ENCODE measurements around the gene NUDCD2.

NUDCD2 gene

DNA sequence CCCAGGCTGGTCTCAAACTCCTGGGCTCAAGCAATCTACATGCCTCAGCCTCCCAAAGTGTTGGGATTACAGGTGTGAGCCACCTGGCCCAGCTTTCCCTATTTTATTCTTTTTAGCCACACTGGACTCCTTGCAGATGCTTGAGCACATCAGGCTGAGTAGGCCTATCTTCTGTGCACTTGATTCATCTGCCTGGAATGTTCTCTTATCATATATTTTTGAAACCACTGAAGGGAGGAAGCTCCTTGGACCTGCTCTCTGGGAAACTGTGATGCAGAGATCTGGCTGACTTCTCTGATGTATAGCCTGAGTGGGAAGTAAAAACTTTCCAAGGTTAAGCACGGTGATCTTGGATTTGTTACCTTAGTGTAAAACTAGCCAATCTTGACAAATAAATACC, 39.0 kb upstream of the NUDCD2 start:
- Histone ChIP-seq H3K36me3 (ENCODE audit: insufficient read depth, low read length) (no peaks in the 10 kb centered on the region), H3K4me3 (ENCODE audit: low read depth in 1 of 2, low read length in 2 of 2) (no peak overlapping the region), H3K9ac (ENCODE audit: low read length) (no peak overlapping the region), H3K9me3 (ENCODE audit: low read length) (no peaks in the 10 kb centered on the region), H3K27ac (ENCODE audit: low read depth, low read length) (no peak overlapping the region), H3K4me1 (ENCODE audit: insufficient read depth, low read length) (peaks cover 9% of the 10 kb centered on the region), H3K27me3 (ENCODE audit: control insufficient read depth in 1 of 2, insufficient read depth in 2 of 2, low read length in 2 of 2) (no peaks in the 10 kb centered on the region)

DNA sequence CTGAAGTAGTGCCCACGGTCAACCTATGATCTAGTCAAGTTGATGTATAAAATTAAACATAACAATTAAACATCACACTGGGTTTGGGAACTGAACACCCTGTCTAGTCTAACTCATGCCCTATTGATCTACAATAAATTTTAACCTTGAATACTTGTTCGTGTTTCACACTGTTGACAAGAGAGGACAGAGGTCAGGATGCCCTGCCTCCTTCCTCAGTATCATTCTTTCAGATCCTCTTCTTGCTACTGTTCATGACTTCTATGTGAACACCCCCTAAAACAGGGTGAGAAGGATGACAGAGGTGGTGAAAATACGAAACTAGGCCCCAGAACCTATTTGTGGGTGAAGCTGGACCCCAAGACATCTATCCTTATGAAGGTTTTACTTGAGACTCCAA, 37.4 kb upstream of the NUDCD2 start:
- no peaks in the 10 kb centered on the region for H3K36me3 ChIP-seq (ENCODE audit: insufficient read depth, low read length)
- no peaks in the 10 kb centered on the region for H3K9me3 ChIP-seq (ENCODE audit: low read length)
- H3K27ac ChIP-seq (ENCODE audit: low read depth, low read length) = no peak overlapping the region
- H3K27me3 ChIP-seq (ENCODE audit: control insufficient read depth in 1 of 2, insufficient read depth in 2 of 2, low read length in 2 of 2) = no peaks in the 10 kb centered on the region
- no peak overlapping the region for H3K4me3 ChIP-seq (ENCODE audit: low read depth in 1 of 2, low read length in 2 of 2)
- H3K9ac ChIP-seq (ENCODE audit: low read length) = no peak overlapping the region
- peaks cover 2% of the 10 kb centered on the region for H3K4me1 ChIP-seq (ENCODE audit: insufficient read depth, low read length)

DNA sequence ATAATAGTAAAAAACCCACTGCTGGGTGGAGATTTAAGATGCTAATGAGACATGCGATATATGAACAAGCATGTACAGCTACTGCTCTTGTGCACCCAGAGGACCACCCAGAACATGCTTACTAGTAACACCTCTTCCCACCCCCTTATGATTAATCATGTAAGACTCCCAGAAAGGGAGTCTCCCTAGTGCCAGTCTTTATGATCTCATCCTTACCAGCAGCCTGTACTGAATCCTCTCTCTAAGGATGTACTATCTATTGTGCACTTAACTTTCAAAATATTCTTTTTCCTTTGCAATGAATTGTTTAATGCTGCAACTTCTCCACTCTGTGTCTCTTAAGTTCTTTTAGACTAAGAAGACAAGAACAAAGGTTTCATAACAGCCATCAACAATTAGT, 36.4 kb upstream of the NUDCD2 start:
- no peaks in the 10 kb centered on the region for H3K4me1 ChIP-seq (ENCODE audit: insufficient read depth, low read length)
- H3K9ac ChIP-seq (ENCODE audit: low read length) = no peak overlapping the region
- no peaks in the 10 kb centered on the region for H3K27me3 ChIP-seq (ENCODE audit: control insufficient read depth in 1 of 2, insufficient read depth in 2 of 2, low read length in 2 of 2)
- no peaks in the 10 kb centered on the region for H3K36me3 ChIP-seq (ENCODE audit: insufficient read depth, low read length)
- H3K4me3 ChIP-seq (ENCODE audit: low read depth in 1 of 2, low read length in 2 of 2) = no peak overlapping the region
- H3K27ac ChIP-seq (ENCODE audit: low read depth, low read length) = no peak overlapping the region
- H3K9me3 ChIP-seq (ENCODE audit: low read length) = no peaks in the 10 kb centered on the region

GRCh38 chr5:163489745-163490075, 29.8 kb upstream of the NUDCD2 start:
- no peaks in the 10 kb centered on the region for H3K9me3 ChIP-seq (ENCODE audit: low read length)
- no peak overlapping the region for H3K9ac ChIP-seq (ENCODE audit: low read length)
- H3K27ac ChIP-seq (ENCODE audit: low read depth, low read length) = no peak overlapping the region
- no peaks in the 10 kb centered on the region for H3K27me3 ChIP-seq (ENCODE audit: control insufficient read depth in 1 of 2, insufficient read depth in 2 of 2, low read length in 2 of 2)
- H3K4me1 ChIP-seq (ENCODE audit: insufficient read depth, low read length) = no peaks in the 10 kb centered on the region
- H3K36me3 ChIP-seq (ENCODE audit: insufficient read depth, low read length) = no peaks in the 10 kb centered on the region
- H3K4me3 ChIP-seq (ENCODE audit: low read depth in 1 of 2, low read length in 2 of 2) = no peak overlapping the region

- Histone ChIP-seq H3K4me3 (ENCODE audit: low read depth in 1 of 2, low read length in 2 of 2) (no peak overlapping the region), H3K36me3 (ENCODE audit: insufficient read depth, low read length) (no peaks in the 10 kb centered on the region), H3K9ac (ENCODE audit: low read length) (no peak overlapping the region), H3K9me3 (ENCODE audit: low read length) (no peaks in the 10 kb centered on the region), H3K27ac (ENCODE audit: low read depth, low read length) (no peak overlapping the region), H3K27me3 (ENCODE audit: control insufficient read depth in 1 of 2, insufficient read depth in 2 of 2, low read length in 2 of 2) (no peaks in the 10 kb centered on the region), H3K4me1 (ENCODE audit: insufficient read depth, low read length) (no peaks in the 10 kb centered on the region)
Measured at GRCh38 chr5:163489055-163489744, 29.3 kb upstream of the NUDCD2 start.

GRCh38 chr5:163478982-163479271, 19.0 kb upstream of the NUDCD2 start:
- Histone ChIP-seq H3K9ac (ENCODE audit: low read length) (no peak overlapping the region), H3K27me3 (ENCODE audit: control insufficient read depth in 1 of 2, insufficient read depth in 2 of 2, low read length in 2 of 2) (no peaks in the 10 kb centered on the region), H3K9me3 (ENCODE audit: low read length) (no peaks in the 10 kb centered on the region), H3K27ac (ENCODE audit: low read depth, low read length) (no peak overlapping the region), H3K4me1 (ENCODE audit: insufficient read depth, low read length) (no peaks in the 10 kb centered on the region), H3K4me3 (ENCODE audit: low read depth in 1 of 2, low read length in 2 of 2) (no peak overlapping the region), H3K36me3 (ENCODE audit: insufficient read depth, low read length) (no peaks in the 10 kb centered on the region)

DNA sequence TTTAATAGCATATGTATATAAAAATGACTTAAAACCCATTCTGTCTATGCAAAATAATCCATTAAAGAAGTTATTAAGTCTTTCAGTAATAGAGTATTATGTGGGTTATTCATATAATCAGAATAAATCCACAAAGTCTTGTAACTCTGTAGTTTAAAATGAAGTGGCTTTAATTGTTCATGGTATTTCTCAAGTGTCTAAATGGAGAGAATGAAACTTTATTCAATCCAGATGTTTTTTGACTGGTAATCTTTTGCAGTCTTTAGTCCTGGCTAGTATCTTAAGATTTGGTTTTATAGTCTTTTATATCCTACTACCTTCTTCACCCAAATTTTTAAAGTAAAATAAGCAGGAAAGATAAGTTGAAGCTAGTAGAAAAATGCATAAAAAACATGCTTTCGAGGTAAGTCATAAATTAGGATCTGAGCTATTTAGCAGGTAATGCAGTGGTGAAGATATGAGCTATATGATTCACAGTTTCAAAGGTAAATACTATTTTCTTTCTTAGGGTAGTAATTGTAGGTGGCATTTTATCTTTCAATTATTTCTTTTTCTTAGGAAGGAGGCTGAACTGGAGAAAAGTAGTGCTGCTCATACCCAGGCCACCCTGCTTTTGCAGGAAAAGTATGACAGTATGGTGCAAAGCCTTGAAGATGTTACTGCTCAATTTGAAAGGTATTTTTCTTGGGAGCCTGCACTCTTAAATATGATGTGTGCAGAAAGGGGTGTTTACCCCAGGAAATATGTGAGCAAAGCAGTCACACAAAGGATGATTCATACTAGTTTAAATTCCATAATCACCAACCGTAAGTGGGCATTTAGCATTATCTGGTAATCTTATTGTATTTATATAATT, 18.5 kb upstream of the NUDCD2 start:
- Histone ChIP-seq H3K9ac (ENCODE audit: low read length) (no peak overlapping the region), H3K36me3 (ENCODE audit: insufficient read depth, low read length) (no peaks in the 10 kb centered on the region), H3K9me3 (ENCODE audit: low read length) (no peaks in the 10 kb centered on the region), H3K4me1 (ENCODE audit: insufficient read depth, low read length) (no peaks in the 10 kb centered on the region), H3K4me3 (ENCODE audit: low read depth in 1 of 2, low read length in 2 of 2) (no peak overlapping the region), H3K27ac (ENCODE audit: low read depth, low read length) (no peak overlapping the region), H3K27me3 (ENCODE audit: control insufficient read depth in 1 of 2, insufficient read depth in 2 of 2, low read length in 2 of 2) (no peaks in the 10 kb centered on the region)

- no peak overlapping the region for H3K4me3 ChIP-seq (ENCODE audit: low read depth in 1 of 2, low read length in 2 of 2)
- no peaks in the 10 kb centered on the region for H3K27me3 ChIP-seq (ENCODE audit: control insufficient read depth in 1 of 2, insufficient read depth in 2 of 2, low read length in 2 of 2)
- no peak overlapping the region for H3K27ac ChIP-seq (ENCODE audit: low read depth, low read length)
- H3K4me1 ChIP-seq (ENCODE audit: insufficient read depth, low read length) = no peaks in the 10 kb centered on the region
- H3K9ac ChIP-seq (ENCODE audit: low read length) = no peak overlapping the region
- no peaks in the 10 kb centered on the region for H3K9me3 ChIP-seq (ENCODE audit: low read length)
- H3K36me3 ChIP-seq (ENCODE audit: insufficient read depth, low read length) = no peaks in the 10 kb centered on the region
Measured at GRCh38 chr5:163475411-163475810, 15.5 kb upstream of the NUDCD2 start.

- H3K36me3 ChIP-seq (ENCODE audit: insufficient read depth, low read length) = no peaks in the 10 kb centered on the region
- no peaks in the 10 kb centered on the region for H3K4me1 ChIP-seq (ENCODE audit: insufficient read depth, low read length)
- H3K27ac ChIP-seq (ENCODE audit: low read depth, low read length) = no peak overlapping the region
- H3K4me3 ChIP-seq (ENCODE audit: low read depth in 1 of 2, low read length in 2 of 2) = no peak overlapping the region
- H3K27me3 ChIP-seq (ENCODE audit: control insufficient read depth in 1 of 2, insufficient read depth in 2 of 2, low read length in 2 of 2) = no peaks in the 10 kb centered on the region
- no peaks in the 10 kb centered on the region for H3K9me3 ChIP-seq (ENCODE audit: low read length)
- H3K9ac ChIP-seq (ENCODE audit: low read length) = no peak overlapping the region
Measured at GRCh38 chr5:163473635-163474243, 13.8 kb upstream of the NUDCD2 start.

GRCh38 chr5:163467682-163468081, 7.8 kb upstream of the NUDCD2 start:
- no peak overlapping the region for H3K9ac ChIP-seq (ENCODE audit: low read length)

DNA sequence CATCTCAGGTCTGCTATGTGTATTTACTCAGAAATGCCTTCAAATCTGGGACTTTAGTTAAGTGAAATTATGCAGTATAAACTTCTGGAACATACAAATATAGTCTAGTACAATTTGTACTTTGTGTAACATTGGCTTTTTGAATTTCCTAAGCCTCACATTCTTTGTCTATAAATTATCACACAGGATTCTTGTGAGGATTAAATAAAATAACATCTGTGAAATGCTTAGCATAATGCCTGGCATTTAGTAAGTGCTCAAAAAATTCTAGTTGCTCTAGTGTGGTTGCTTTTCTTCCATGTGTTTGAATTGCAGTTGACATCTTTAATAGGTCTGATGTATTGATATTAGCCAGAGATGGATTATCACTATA, 3.1 kb upstream of the NUDCD2 start:
- Histone ChIP-seq H3K27me3 (ENCODE audit: control insufficient read depth in 1 of 2, insufficient read depth in 2 of 2, low read length in 2 of 2) (no peaks in the 10 kb centered on the region), H3K4me1 (ENCODE audit: insufficient read depth, low read length) (peaks cover 20% of the 10 kb centered on the region), H3K4me3 (ENCODE audit: low read depth in 1 of 2, low read length in 2 of 2) (no peak overlapping the region), H3K27ac (ENCODE audit: low read depth, low read length) (no peak overlapping the region), H3K9ac (ENCODE audit: low read length) (no peak overlapping the region), H3K36me3 (ENCODE audit: insufficient read depth, low read length) (no peaks in the 10 kb centered on the region), H3K9me3 (ENCODE audit: low read length) (no peaks in the 10 kb centered on the region)

More at GRCh38 chr5:163467682-163468081, 7.8 kb upstream of the NUDCD2 start:
- Histone ChIP-seq H3K4me1 (ENCODE audit: insufficient read depth, low read length) (no peaks in the 10 kb centered on the region), H3K36me3 (ENCODE audit: insufficient read depth, low read length) (no peaks in the 10 kb centered on the region), H3K27me3 (ENCODE audit: control insufficient read depth in 1 of 2, insufficient read depth in 2 of 2, low read length in 2 of 2) (no peaks in the 10 kb centered on the region), H3K9me3 (ENCODE audit: low read length) (no peaks in the 10 kb centered on the region), H3K4me3 (ENCODE audit: low read depth in 1 of 2, low read length in 2 of 2) (no peak overlapping the region), H3K27ac (ENCODE audit: low read depth, low read length) (no peak overlapping the region)
